ENCODE measurements around the gene MYZAP. TPM values are rescaled to one million over a fixed set of nuclear protein-coding genes. Genes with fewer than 3 reads are reported as not detected.

MYZAP gene
- total RNA-seq, 1 donor from 2014 or later: 934 TPM

DNA sequence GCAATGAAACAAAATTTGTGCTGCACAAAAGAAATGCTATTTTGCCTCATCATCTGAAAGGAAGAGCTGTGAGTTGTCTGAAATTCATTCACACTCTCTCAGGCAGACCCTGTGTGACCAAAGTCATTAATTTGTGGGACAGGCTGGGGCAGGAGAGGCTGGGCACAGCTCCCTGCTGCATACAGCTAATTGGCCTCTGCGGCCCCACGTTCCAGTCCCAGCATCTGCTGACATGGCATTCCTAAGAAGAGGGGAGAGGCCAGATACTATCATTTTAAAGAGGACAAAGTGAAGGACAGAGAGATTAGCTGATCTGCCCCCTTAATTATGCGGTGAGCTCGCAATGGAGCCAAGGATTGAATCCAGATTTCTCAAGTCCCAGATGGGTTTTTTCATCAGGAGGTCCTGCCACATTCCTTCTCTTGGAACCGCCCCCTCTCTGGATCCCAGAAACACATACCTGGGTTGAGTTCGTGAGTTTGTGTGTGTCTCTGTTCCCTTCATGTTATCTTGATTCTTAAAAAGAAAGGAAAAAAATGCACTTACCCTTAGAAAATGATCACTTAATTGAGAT, 139.9 kb downstream of the MYZAP start:
- DNase-seq: no peak
- peaks cover 16% of the 10 kb centered on the region for H3K4me1 ChIP-seq
- H3K27ac ChIP-seq (replicated peaks): no peak overlapping the region
- intact Hi-C loops (cut with micrococcal nuclease): loop anchor here (10.0 kb wide), 1 partner anchor 67 kb away; no protein-coding TSS in a partner anchor
- TF ChIP-seq, protein P1, sequence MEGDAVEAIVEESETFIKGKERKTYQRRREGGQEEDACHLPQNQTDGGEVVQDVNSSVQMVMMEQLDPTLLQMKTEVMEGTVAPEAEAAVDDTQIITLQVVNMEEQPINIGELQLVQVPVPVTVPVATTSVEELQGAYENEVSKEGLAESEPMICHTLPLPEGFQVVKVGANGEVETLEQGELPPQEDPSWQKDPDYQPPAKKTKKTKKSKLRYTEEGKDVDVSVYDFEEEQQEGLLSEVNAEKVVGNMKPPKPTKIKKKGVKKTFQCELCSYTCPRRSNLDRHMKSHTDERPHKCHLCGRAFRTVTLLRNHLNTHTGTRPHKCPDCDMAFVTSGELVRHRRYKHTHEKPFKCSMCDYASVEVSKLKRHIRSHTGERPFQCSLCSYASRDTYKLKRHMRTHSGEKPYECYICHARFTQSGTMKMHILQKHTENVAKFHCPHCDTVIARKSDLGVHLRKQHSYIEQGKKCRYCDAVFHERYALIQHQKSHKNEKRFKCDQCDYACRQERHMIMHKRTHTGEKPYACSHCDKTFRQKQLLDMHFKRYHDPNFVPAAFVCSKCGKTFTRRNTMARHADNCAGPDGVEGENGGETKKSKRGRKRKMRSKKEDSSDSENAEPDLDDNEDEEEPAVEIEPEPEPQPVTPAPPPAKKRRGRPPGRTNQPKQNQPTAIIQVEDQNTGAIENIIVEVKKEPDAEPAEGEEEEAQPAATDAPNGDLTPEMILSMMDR (IDR thresholded peaks at IDR 0.05; ENCODE audit: borderline replicate concordance): no peak
- no peaks in the 10 kb centered on the region for H3K27me3 ChIP-seq (ENCODE audit: low read depth)
- no peaks in the 10 kb centered on the region for H3K36me3 ChIP-seq
- no peaks in the 10 kb centered on the region for H3K9me3 ChIP-seq (replicated peaks)
- H3K4me3 ChIP-seq: no peak overlapping the region

DNA sequence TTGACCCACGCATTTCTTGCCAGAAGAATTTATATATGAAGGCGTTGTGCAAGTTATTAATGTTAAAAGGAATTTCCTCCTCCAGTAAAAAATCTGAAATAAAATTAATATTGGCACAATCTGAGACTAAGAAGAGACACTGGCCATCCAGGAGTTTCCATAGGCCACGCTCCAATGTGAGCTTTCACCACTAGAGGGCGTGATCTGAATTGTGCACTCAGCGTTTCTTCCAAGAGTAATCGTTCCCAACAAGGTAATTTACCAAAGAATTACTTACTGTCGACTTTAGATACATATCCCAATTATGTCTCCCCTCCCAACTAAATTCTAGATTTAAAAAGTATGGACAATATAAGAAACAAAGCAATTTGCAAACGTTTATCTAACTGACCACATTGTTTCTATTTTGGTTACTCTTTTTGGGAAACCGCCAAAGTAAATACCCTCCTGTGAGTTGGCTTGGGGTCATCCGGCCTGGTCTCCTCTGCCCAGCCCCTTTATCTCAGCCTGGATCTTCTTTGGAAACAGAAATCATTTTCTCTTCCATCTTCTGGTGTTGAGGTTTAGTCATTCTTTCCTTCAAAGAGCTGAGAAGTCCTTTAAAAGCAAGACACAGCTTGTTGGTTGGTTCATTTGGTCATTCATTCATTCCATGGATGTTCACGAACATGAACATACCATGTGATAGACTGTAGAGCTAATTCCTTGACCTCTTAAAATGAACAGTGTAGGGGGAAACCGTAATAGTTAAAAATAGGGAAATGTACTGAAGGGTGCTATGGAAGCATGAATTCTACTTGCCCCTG, 141.0 kb downstream of the MYZAP start:
- H3K27ac ChIP-seq (replicated peaks): no peak overlapping the region
- H3K4me1 ChIP-seq: peaks cover 16% of the 10 kb centered on the region
- peaks cover 4% of the 10 kb centered on the region for H3K9me3 ChIP-seq (replicated peaks)
- H3K36me3 ChIP-seq: no peaks in the 10 kb centered on the region
- H3K4me3 ChIP-seq: no peak overlapping the region
- H3K27me3 ChIP-seq (ENCODE audit: low read depth): no peaks in the 10 kb centered on the region
- TF ChIP-seq, protein P1 (IDR thresholded peaks at IDR 0.05; ENCODE audit: borderline replicate concordance): peak; percentile 90
- DNase-seq: peak; percentile 28
- intact Hi-C loops (cut with micrococcal nuclease): loop anchor here (10.0 kb wide), 1 partner anchor 68 kb away; no protein-coding TSS in a partner anchor

DNA sequence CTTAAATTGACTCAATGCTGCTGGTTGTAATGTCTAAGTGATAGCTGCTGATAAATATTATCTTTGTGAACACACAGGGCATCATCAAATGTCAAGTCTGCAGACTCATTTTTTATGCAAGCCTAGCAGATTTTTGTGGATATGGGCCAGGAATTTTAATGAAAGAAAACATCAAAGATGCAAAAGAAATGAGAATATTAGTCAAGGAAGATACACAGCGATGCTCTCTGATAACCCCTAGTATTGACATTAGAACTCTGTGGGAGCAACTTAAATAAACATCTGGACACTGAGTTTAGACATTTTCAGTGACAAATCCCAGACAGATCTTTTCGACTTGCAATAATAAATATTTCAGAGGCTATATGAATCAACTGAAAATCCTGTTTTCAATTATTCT, 143.2 kb downstream of the MYZAP start:
- TF ChIP-seq, protein P1 (IDR thresholded peaks at IDR 0.05; ENCODE audit: borderline replicate concordance): no peak
- Histone ChIP-seq H3K9me3 (replicated peaks) (peaks cover 4% of the 10 kb centered on the region), H3K36me3 (no peaks in the 10 kb centered on the region), H3K27ac (replicated peaks) (no peak overlapping the region), H3K4me1 (peaks cover 16% of the 10 kb centered on the region), H3K27me3 (ENCODE audit: low read depth) (no peaks in the 10 kb centered on the region), H3K4me3 (no peak overlapping the region)
- intact Hi-C loops (cut with micrococcal nuclease): loop anchor here (10.0 kb wide), 1 partner anchor 70 kb away; no protein-coding TSS in a partner anchor
- no peak for DNase-seq

Other genes starting within 250 kb of the MYZAP start
- 31.9 TPM for gene CGNL1, start 215.4 kb upstream of the MYZAP start, total RNA-seq
- 53.6 TPM for gene POLR2M, start 114.8 kb downstream of the MYZAP start, total RNA-seq